Uterine smooth muscle cell (primary cell): ENCODE data around the gene KRTAP10-3. TPM values are rescaled to one million over a fixed set of nuclear protein-coding genes. Genes with fewer than 3 reads are reported as not detected.

Experiments
- total RNA-seq: library from RNA; depleted of rRNA; stranded (reverse); fragments of >200 nt; gene quantifications from 2 replicates; pipeline ENCODE4 v1.2.3, GENCODE V29; 2014

The KRTAP10-3 gene, protein sequence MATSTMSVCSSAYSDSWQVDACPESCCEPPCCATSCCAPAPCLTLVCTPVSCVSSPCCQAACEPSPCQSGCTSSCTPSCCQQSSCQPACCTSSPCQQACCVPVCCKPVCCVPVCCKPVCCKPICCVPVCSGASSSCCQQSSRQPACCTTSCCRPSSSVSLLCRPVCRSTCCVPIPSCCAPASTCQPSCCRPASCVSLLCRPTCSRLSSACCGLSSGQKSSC
- total RNA-seq: not detected in 2 replicates

DNA sequence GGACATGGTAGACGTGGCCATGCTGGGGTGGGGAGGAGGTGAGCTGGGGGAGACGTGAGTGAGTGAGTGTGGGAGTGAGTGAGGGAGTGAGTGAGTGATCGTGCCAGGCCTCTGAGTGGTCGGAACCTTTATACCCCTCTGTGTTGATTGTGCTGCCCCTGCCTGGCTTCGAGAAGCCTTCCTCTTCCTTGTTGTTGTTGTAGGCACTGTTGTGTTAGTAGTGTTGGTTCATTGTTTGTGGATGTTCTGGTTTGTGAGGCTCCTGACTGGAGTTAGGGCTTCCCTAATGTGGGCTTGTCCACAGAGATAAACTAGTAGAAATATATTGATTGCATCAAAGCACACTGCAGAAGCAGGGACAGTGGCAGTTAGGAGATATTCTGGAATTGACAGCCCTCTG, at the start of gene KRTAP10-3:
KRTAP10-3 (minus strand) TSS at position 101 of the 400 bp plus-strand sequence; CDS start at position 21, 80 bp downstream.

DNA sequence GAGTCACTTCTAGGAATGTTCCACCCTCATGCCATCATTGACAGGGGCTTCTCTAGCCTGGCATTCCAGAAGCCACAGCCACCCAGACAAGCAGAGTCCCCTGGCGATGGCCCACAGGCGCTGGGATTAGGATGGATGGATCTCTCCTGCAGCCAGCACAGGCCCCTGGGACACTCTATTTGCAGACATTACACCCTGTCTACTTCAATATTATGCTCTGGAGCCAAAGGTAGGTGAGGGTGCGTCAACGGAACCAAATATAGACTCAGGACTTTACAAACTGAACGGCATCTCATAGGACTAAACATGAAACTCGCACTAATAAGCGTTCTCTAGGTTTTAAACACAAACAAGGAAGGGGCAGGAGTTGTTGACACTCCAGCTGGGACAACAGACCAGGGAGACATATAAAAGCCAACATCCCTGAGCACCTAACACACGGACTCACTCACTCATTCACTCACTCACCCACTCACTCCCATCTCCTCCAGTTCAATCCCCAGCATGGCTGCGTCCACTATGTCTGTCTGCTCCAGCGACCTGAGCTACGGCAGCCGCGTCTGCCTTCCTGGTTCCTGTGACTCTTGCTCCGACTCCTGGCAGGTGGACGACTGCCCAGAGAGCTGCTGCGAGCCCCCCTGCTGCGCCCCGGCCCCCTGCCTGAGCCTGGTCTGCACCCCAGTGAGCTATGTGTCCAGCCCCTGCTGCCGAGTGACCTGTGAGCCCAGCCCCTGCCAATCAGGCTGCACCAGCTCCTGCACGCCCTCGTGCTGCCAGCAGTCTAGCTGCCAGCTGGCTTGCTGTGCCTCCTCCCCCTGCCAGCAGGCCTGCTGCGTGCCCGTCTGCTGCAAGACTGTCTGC, 41.8 kb upstream of the KRTAP10-3 start, which contains the start of gene KRTAP10-7:
KRTAP10-7 (plus strand) TSS at position 480 of the 861 bp plus-strand sequence; CDS start at position 505, 25 bp downstream.

DNA sequence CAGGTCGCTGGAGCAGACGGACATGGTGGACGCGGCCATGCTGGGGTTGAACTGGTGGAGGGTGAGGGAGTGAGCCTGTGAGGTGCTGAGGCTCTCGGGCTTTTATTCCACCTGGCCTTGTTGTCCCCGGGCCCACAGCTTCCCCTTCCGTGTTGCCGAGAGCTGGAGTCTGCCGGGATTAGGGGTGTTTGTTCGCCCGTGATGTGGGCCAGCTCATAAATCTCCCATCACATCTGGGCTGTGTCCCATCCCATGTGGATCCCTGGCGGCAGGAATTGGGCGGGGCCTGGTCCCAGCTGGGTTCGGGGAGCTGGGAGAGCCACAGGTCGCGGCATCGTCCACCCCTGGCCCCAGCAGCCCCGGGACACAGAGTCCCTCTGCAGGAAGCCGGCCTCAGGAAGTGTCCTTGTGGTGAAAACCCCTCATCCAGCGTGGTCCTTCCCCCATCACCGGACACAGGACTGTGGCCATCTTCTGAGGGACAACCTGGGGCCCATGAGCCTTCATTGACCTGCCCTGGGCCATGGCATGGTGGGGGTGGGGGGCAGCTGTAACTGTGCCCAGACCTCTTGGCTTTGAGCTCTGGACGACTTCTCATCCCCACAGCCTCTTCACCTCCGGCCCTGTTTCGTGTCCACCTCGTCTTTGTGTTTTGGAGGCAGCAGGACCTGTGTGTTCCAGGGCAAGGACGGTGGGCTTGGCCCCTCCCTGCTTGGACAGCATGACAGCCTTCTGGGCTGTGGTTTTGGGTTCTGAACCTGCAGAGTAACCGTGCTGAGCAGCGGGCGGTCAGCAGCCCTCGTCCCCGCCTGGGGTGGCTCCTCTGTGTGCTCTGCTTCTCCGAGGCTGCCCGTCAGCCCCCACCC, 34.1 kb upstream of the KRTAP10-3 start, which contains the start of gene KRTAP10-6:
KRTAP10-6 (minus strand) TSS at position 60 of the 866 bp plus-strand sequence; CDS start at position 39, 21 bp downstream.

DNA sequence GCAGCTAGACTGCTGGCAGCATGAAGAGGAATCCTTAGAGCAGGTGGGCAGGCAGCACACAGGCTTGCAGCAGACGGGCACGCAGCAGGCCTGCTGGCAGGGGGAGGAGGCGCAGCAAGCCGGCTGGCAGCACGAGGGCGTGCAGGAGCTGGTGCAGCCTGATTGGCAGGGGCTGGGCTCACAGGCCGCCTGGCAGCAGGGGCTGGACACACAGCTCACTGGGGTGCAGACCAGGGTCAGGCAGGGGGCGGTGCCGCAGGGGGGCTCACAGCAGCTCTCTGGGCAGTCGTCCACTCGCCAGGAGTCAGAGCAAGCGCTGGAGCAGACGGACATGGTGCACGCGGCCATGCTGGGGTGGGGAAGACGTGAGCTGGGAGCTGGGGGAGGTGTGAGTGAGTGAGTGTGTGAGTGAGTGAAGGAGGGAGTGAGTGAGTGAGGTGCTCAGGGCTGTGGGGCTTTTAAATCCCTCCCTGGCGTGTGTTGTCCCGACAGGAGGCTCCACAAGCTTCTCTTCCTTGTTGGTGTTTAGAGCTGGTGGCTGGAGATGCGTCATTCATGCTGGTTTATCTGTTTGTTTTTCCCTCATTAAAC, 21.7 kb upstream of the KRTAP10-3 start, which contains the start of gene KRTAP10-5:
KRTAP10-5 (minus strand) TSS at position 374 of the 591 bp plus-strand sequence; CDS start at position 348, 26 bp downstream.

DNA sequence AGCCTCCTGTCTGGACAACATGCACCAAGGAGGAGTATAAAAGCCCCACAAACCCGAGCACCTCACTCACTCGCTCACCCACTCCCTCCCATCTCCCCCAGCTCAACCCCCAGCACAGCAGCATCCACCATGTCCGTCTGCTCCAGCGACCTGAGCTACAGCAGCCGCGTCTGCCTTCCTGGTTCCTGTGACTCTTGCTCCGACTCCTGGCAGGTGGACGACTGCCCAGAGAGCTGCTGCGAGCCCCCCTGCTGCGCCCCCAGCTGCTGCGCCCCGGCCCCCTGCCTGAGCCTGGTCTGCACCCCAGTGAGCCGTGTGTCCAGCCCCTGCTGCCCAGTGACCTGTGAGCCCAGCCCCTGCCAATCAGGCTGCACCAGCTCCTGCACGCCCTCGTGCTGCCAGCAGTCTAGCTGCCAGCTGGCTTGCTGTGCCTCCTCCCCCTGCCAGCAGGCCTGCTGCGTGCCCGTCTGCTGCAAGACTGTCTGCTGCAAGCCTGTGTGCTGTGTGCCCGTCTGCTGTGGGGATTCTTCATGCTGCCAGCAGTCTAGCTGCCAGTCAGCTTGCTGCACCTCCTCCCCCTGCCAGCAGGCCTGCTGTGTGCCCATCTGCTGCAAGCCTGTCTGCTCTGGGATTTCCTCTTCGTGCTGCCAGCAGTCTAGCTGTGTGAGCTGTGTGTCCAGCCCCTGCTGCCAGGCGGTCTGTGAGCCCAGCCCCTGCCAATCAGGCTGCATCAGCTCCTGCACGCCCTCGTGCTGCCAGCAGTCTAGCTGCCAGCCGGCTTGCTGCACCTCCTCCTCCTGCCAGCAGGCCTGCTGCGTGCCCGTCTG, 15.2 kb upstream of the KRTAP10-3 start, which contains the start of gene KRTAP10-4:
KRTAP10-4 (plus strand) TSS at position 100 of the 827 bp plus-strand sequence; CDS start at position 130, 30 bp downstream.

DNA sequence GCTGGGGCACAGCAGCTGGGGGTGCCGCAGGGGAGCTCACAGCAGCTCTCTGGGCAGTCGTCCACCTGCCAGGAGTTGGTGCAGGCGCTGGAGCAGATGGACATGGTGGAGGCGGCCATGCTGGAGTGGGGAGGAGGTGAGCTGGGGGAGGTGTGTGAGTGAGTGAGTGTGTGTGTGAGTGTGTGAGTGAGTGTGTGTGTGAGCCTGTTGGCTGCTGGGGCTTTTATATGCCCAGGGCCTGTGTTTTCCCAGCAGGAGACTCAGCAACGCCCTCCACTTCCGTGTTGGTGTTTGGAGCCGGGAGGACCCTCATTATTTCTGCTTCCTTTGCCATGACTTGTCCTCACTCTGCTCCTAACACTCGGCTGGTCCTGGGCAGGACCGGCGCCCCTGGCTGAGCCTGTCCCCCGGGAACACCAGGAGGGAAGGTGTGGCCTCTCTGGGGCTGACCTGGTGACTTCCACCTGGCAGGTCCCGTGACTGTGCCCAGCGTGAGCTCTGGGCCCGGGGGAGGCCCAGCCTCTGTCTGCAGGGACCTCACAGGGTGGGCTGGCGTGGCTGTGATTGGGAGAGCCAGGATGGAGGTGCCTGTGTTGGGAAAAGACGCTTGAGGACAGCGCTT, 7.1 kb downstream of the KRTAP10-3 start, which contains the start of gene KRTAP10-2:
KRTAP10-2 (minus strand) TSS at position 166 of the 622 bp plus-strand sequence; CDS start at position 119, 47 bp downstream.

DNA sequence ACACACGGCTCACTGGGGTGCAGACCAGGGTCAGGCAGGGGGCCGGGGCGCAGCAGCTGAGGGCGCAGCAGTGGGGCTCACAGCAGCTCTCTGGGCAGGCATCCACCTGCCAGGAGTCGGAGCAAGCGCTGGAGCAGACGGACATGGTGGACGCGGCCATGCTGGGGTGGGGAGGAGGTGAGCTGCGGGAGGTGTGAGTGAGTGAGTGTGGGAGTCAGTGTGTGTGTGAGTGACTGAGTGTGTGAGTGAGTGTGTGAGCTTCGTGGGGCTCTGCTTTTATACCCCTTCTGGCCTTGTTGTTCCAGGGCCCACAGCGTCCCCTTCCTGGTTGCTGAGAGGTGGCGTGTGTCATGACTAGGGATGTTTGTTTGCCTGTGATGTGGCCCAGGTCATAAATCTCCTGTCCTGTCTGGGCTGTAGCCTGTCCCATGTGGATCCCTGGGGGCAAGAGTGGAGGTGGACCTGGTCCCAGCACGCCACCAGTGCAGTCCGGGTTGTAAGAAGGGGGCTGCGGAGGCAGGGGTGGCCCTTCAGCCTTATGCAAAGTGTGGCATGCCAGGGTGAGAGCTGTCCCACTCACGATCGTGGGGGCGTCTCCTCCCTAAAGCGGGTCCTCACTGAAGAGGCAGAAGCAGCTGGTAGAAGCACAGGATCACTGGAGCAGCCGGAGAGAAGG, 18.5 kb downstream of the KRTAP10-3 start, which contains the start of gene KRTAP10-1:
KRTAP10-1 (minus strand) TSS at position 205 of the 676 bp plus-strand sequence; CDS start at position 160, 45 bp downstream.

Other genes with a start within 250 kb of the KRTAP10-3 start
- 10.8 and 13.1 TPM in 2 replicates for gene CFAP410, start 219.4 kb downstream of the KRTAP10-3 start, total RNA-seq
- gene TRPM2, start 205.2 kb downstream of the KRTAP10-3 start, total RNA-seq: under 0.01 TPM in 1 of 2 replicates, not detected in the other
- 0.33 and 0.37 TPM in 2 replicates for gene LRRC3, start 103.3 kb downstream of the KRTAP10-3 start, total RNA-seq
- gene KRTAP10-1, start 18.6 kb downstream of the KRTAP10-3 start, total RNA-seq: not detected in 2 replicates
- gene KRTAP10-2, start 7.3 kb downstream of the KRTAP10-3 start, total RNA-seq: not detected in 2 replicates
- not detected in 2 replicates for gene KRTAP10-4, start 14.9 kb upstream of the KRTAP10-3 start, total RNA-seq
- gene KRTAP10-5, start 21.8 kb upstream of the KRTAP10-3 start, total RNA-seq: not detected in 2 replicates
- gene KRTAP10-6, start 33.7 kb upstream of the KRTAP10-3 start, total RNA-seq: not detected in 2 replicates
- gene KRTAP10-7, start 41.8 kb upstream of the KRTAP10-3 start, total RNA-seq: not detected in 2 replicates
- not detected in 2 replicates for gene KRTAP10-8, start 53.3 kb upstream of the KRTAP10-3 start, total RNA-seq
- not detected in 2 replicates for gene KRTAP10-9, start 68.3 kb upstream of the KRTAP10-3 start, total RNA-seq
- gene KRTAP10-10, start 78.6 kb upstream of the KRTAP10-3 start, total RNA-seq: not detected in 2 replicates
- not detected in 2 replicates for gene KRTAP10-11, start 87.6 kb upstream of the KRTAP10-3 start, total RNA-seq
- gene KRTAP12-4, start 95.9 kb upstream of the KRTAP10-3 start, total RNA-seq: not detected in 2 replicates
- gene KRTAP12-3, start 99.1 kb upstream of the KRTAP10-3 start, total RNA-seq: not detected in 2 replicates
- gene KRTAP12-2, start 108.1 kb upstream of the KRTAP10-3 start, total RNA-seq: not detected in 2 replicates
- gene KRTAP12-1, start 123.4 kb upstream of the KRTAP10-3 start, total RNA-seq: not detected in 2 replicates
- gene KRTAP10-12, start 138.4 kb upstream of the KRTAP10-3 start, total RNA-seq: not detected in 2 replicates
- not detected in 2 replicates for gene TSPEAR, start 152.8 kb upstream of the KRTAP10-3 start, total RNA-seq
- gene UBE2G2, start 243.0 kb upstream of the KRTAP10-3 start, total RNA-seq: 56.4 and 66.0 TPM in 2 replicates